PFSK-1 (cell line): ENCODE measurements around the gene RPTOR.

Experiments
- FOXP2 ChIP-seq: optimal IDR thresholded peaks from 2 replicates; pipeline ENCODE3; 2011; ENCODE audit warnings: borderline replicate concordance, control low read depth, inconsistent platforms; ENCODE audit not compliant: insufficient read depth; ENCODE audit errors: extremely low read length, extremely low read depth
- POLR2AphosphoS5 ChIP-seq: IDR thresholded peaks from 2 replicates; pipeline ENCODE4 v1.6.1; 2012; ENCODE audit warnings: low read depth, mild to moderate bottlenecking, control low read depth, low read length, moderate library complexity
- SIN3A ChIP-seq: IDR thresholded peaks from 2 replicates; pipeline ENCODE4 v1.6.1; 2012; ENCODE audit warnings: mild to moderate bottlenecking, low read length, moderate library complexity, borderline replicate concordance; ENCODE audit not compliant: insufficient read depth
- TAF1 ChIP-seq: IDR thresholded peaks from 2 replicates; pipeline ENCODE4 v1.6.1; 2012; ENCODE audit warnings: low read length, control low read depth, borderline replicate concordance; ENCODE audit not compliant: insufficient read depth
- TF ChIP-seq, protein P1 (sequence below), 2 experiments: IDR thresholded peaks; 2 replicates each; pipeline versions ENCODE4 v1.6.1 to v1.8.0; 2011 to 2012; ENCODE audit warnings: low read depth in 2 of 2, low read length in 2 of 2, control low read depth in 1 of 2, inconsistent platforms in 1 of 2, mild to moderate bottlenecking in 1 of 2, moderate library complexity in 1 of 2; ENCODE audit not compliant: insufficient read depth in 1 of 2

The RPTOR gene

DNA sequence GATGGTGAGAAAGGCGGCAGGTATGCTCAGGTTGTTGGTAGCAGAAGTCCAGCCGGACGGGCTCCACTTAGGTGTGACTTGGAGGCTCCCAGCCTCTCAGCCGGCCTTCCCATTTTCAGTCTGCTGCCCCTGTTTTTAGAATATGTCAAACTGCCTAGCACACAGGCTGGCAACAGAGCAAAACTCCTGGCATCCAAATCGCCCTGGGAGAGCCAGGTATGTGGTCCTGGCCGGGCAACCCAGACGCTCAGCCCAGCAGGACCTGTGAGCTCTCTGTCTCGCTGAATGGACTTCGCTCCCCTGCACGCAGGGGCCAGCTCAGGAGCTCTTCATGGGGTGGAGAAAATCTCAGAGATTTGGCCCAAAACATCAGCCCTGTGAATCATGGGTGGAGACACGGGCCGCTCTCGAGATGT, 299.1 kb downstream of the RPTOR start:
- no peak for TF ChIP-seq POLR2AphosphoS5

DNA sequence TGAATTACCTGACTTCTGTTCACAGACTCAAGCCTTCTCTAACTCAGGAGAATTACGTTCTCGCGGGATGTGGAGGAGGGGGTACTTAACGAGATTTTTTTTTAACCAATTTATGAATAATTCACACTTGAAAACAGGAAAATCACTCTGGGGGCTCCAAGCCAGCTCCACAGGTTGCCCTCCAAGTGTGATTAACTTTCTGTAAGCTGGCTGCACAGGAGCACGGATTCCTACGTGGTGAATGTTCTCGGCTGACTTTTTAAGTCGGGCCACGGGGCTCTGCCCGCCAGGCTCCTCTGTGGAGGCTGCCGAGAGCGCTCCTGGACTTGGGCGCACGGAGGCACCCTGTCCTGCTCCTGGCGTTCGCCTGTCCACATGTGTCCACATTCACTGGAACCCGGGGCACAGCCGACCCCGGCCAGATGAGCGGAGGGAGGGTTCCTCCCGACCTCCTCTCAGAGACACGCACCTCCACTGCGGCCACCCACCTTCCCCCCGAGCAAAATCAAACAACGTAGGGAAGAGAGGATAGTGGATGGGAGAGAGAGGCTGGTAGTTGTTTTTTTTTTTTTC, 299.9 kb downstream of the RPTOR start:
- TF ChIP-seq POLR2AphosphoS5, result no peak
- TF ChIP-seq, protein P1, sequence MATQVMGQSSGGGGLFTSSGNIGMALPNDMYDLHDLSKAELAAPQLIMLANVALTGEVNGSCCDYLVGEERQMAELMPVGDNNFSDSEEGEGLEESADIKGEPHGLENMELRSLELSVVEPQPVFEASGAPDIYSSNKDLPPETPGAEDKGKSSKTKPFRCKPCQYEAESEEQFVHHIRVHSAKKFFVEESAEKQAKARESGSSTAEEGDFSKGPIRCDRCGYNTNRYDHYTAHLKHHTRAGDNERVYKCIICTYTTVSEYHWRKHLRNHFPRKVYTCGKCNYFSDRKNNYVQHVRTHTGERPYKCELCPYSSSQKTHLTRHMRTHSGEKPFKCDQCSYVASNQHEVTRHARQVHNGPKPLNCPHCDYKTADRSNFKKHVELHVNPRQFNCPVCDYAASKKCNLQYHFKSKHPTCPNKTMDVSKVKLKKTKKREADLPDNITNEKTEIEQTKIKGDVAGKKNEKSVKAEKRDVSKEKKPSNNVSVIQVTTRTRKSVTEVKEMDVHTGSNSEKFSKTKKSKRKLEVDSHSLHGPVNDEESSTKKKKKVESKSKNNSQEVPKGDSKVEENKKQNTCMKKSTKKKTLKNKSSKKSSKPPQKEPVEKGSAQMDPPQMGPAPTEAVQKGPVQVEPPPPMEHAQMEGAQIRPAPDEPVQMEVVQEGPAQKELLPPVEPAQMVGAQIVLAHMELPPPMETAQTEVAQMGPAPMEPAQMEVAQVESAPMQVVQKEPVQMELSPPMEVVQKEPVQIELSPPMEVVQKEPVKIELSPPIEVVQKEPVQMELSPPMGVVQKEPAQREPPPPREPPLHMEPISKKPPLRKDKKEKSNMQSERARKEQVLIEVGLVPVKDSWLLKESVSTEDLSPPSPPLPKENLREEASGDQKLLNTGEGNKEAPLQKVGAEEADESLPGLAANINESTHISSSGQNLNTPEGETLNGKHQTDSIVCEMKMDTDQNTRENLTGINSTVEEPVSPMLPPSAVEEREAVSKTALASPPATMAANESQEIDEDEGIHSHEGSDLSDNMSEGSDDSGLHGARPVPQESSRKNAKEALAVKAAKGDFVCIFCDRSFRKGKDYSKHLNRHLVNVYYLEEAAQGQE (IDR thresholded peaks at IDR 0.05; ENCODE audit: insufficient read depth in 1 of 2, low read depth in 2 of 2, low read length in 2 of 2), result no peak
- no peak for TF ChIP-seq TAF1
- no peak for TF ChIP-seq SIN3A
- no peak for TF ChIP-seq FOXP2

DNA sequence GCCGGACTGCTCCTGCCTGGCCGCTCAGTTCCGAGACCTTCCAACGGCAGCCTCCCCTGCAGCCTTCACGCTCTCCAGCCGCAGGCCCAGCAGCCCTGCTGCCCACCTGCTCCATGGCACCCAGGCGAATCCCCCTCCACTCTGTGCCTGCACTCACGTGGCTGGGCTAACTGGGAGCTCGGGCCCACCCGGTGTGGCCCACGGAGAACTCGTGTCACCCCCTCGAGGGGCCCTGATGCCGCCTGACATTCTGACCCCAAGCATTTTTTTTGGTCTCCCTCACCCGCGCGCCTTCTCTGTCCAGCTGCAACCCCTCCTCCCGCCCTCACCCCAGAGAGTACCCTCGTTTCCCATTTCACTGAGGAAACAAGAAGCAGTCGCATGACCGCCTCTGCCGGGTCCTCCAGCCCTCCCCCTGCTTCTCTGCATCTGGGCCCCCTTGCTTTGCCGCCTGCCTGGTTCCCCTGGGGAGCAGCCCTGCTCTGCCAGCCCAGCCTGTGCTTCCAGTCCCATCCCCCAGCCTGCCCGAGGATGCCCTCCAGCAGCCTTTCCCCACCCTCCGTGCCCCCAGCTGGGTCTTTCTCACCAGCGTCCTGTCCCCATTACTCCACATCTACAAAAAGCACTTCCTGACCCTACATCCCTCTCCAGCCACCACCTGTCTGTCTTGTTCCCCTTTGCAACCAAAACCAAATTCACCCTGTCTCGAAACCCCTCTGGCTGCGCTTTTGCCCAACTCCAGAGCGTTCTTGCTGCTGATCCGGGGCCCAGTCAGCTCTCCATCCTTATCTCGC, 300.6 kb downstream of the RPTOR start:
- no peak for TF ChIP-seq FOXP2
- TF ChIP-seq SIN3A, result no peak
- no peak for TF ChIP-seq TAF1
- no peak for TF ChIP-seq POLR2AphosphoS5
- TF ChIP-seq, protein P1 (IDR thresholded peaks at IDR 0.05; ENCODE audit: insufficient read depth in 1 of 2, low read depth in 2 of 2, low read length in 2 of 2), result no peak

GRCh38 chr17:80845863-80846671, 301.4 kb downstream of the RPTOR start:
- TF ChIP-seq SIN3A (no peak), TAF1 (no peak), FOXP2 (no peak), POLR2AphosphoS5 (no peak)
- TF ChIP-seq, protein P1 (IDR thresholded peaks at IDR 0.05; ENCODE audit: insufficient read depth in 1 of 2, low read depth in 2 of 2, low read length in 2 of 2), result no peak

DNA sequence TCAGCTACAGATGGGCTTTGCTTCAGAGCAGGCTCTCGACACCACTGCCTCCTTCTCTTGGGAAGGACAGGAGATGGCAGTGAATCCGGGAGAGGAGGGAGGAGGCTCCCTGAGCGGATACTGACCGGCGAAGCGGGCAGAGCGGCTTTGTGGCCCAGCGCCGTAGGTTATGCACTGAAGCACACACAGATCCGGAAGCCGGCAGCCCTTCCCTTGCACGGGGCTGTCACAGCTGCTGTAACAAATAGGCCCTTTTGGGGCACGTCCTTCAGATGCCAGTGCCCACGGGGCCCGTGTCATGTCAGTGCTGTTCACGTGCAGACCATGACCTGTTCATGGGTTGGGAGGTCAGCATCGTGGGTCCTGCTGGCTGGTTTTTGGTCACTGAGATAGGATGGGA, 302.3 kb downstream of the RPTOR start:
- TF ChIP-seq POLR2AphosphoS5 (no peak), SIN3A (no peak), FOXP2 (no peak), TAF1 (no peak)
- TF ChIP-seq, protein P1 (IDR thresholded peaks at IDR 0.05; ENCODE audit: insufficient read depth in 1 of 2, low read depth in 2 of 2, low read length in 2 of 2), result no peak
